IMR-90 (cell line): ENCODE data around the gene CCDC180. TPM values are rescaled to one million over a fixed set of nuclear protein-coding genes. Genes with fewer than 3 reads are reported as not detected.

Experiments used
- ATAC-seq: fragments of 200-7000 bp; cut with Tn5 transposase; 2 replicates; pipeline ENCODE4 v1.9.1; 2020; ENCODE audit warnings: low read depth, mild to moderate bottlenecking, moderate library complexity
- BruUV-seq: library from RNA; stranded (reverse); fragments of 400-500 nt; replicated peaks from 2 replicates; lab custom pipeline; 2021; lab: Mats Ljungman, UMichigan
- CTCF ChIA-PET: fragments of 300-600 bp; formaldehyde crosslinking; extraction: SDS; loops from one replicate; lab custom pipeline; 2021; ENCODE audit warnings: antibody characterized with exemption; lab: Yijun Ruan, JAX
- POLR2A ChIA-PET: fragments of 300-600 bp; sonication (Branson Sonifier 250); formaldehyde crosslinking; loops from one replicate; lab custom pipeline; 2022; ENCODE audit warnings: antibody characterized with exemption; ENCODE audit not compliant: unreplicated experiment; lab: Charles Lee
- DNase-seq: peaks from one replicate; pipeline ENCODE4 v3.0.0; 2013
- H2AFZ ChIP-seq: replicated peaks from 2 replicates; pipeline ENCODE3; 2013; ENCODE audit warnings: low read length, mild to moderate bottlenecking; ENCODE audit not compliant: poor library complexity
- H2AK5ac ChIP-seq: 2 replicates; pipeline ENCODE4 v1.6.1; 2013; ENCODE audit warnings: low read depth, low read length, inconsistent platforms
- H2AK9ac ChIP-seq: replicated peaks from 2 replicates; pipeline ENCODE3; 2013; ENCODE audit warnings: mild to moderate bottlenecking, low read depth, low read length, moderate library complexity; ENCODE audit not compliant: poor library complexity
- H2BK120ac ChIP-seq: 2 replicates; pipeline ENCODE4 v1.6.1; 2013; ENCODE audit warnings: low read depth, low read length, inconsistent platforms
- H2BK15ac ChIP-seq: 3 replicates; pipeline ENCODE4 v1.6.1; 2013; ENCODE audit warnings: low read depth, low read length, inconsistent platforms
- H2BK20ac ChIP-seq: 2 replicates; pipeline ENCODE4 v1.6.1; 2013; ENCODE audit warnings: low read depth, mild to moderate bottlenecking, inconsistent platforms, low read length, moderate library complexity
- H2BK5ac ChIP-seq: 2 replicates; pipeline ENCODE4 v1.6.1; 2013; ENCODE audit warnings: mild to moderate bottlenecking, low read depth, low read length, inconsistent platforms; ENCODE audit not compliant: poor library complexity, severe bottlenecking
- H3K14ac ChIP-seq: replicated peaks from 2 replicates; pipeline ENCODE4 v1.6.1; 2013; ENCODE audit warnings: low read depth, low read length, inconsistent platforms
- H3K18ac ChIP-seq: 2 replicates; pipeline ENCODE4 v1.6.1; 2013; ENCODE audit warnings: low read depth, low read length, control low read depth
- H3K23ac ChIP-seq: 2 replicates; pipeline ENCODE4 v1.6.1; 2013; ENCODE audit warnings: low read depth, low read length, inconsistent platforms
- H3K27ac ChIP-seq: 2 replicates; pipeline ENCODE4 v1.5.1; 2013; ENCODE audit warnings: mild to moderate bottlenecking, control low read depth, low read length; ENCODE audit not compliant: insufficient read depth
- H3K27me3 ChIP-seq: 2 replicates; pipeline ENCODE4 v1.6.1; 2013; ENCODE audit warnings: low read length; ENCODE audit not compliant: control insufficient read depth, insufficient read depth
- H3K36me3 ChIP-seq: 2 replicates; pipeline ENCODE4 v1.6.1; 2013; ENCODE audit warnings: low read length, mixed read lengths; ENCODE audit not compliant: control insufficient read depth, insufficient read depth
- H3K4ac ChIP-seq: 2 replicates; pipeline ENCODE4 v1.6.1; 2013; ENCODE audit warnings: low read depth, low read length, inconsistent platforms
- H3K4me1 ChIP-seq: 2 replicates; pipeline ENCODE4 v1.6.1; 2013; ENCODE audit warnings: low read length, mixed read lengths; ENCODE audit not compliant: control insufficient read depth, insufficient read depth
- H3K4me2 ChIP-seq: 2 replicates; pipeline ENCODE4 v1.6.1; 2013; ENCODE audit warnings: low read depth, mild to moderate bottlenecking, control low read depth, low read length, moderate library complexity
- H3K4me3 ChIP-seq: 2 replicates; pipeline ENCODE4 v1.5.1; 2013; ENCODE audit warnings: low read depth, mild to moderate bottlenecking, control low read depth, low read length, moderate library complexity; ENCODE audit not compliant: insufficient read depth
- H3K56ac ChIP-seq: 2 replicates; pipeline ENCODE4 v1.6.1; 2013; ENCODE audit warnings: low read length, inconsistent platforms; ENCODE audit not compliant: insufficient read depth; ENCODE audit errors: extremely low read depth
- H3K79me1 ChIP-seq, 2 experiments: 2 replicates each; pipeline ENCODE4 v1.6.1; 2013; ENCODE audit warnings: low read length in 2 of 2, inconsistent platforms in 1 of 2, low read depth in 1 of 2
- H3K9ac ChIP-seq: 2 replicates; pipeline ENCODE4 v1.6.1; 2013; ENCODE audit warnings: low read depth, low read length, control low read depth
- H3K9me1 ChIP-seq: 2 replicates; pipeline ENCODE4 v1.6.1; 2013; ENCODE audit warnings: low read length, inconsistent platforms; ENCODE audit not compliant: insufficient read depth
- H3K9me3 ChIP-seq: 2 replicates; pipeline ENCODE4 v1.6.1; 2013; ENCODE audit warnings: low read length; ENCODE audit not compliant: control insufficient read depth, insufficient read depth
- H4K20me1 ChIP-seq: 2 replicates; pipeline ENCODE4 v1.6.1; 2013; ENCODE audit warnings: low read length, inconsistent platforms; ENCODE audit not compliant: insufficient read depth
- H4K5ac ChIP-seq: 2 replicates; pipeline ENCODE4 v1.6.1; 2013; ENCODE audit warnings: mild to moderate bottlenecking, low read depth, low read length, control low read depth
- H4K8ac ChIP-seq, 2 experiments: 2 replicates each; pipeline ENCODE4 v1.6.1; 2013; ENCODE audit warnings: low read depth in 2 of 2, low read length in 2 of 2, control low read depth in 1 of 2, inconsistent platforms in 1 of 2
- H4K91ac ChIP-seq: 2 replicates; pipeline ENCODE4 v1.6.1; 2013; ENCODE audit warnings: low read depth, low read length, inconsistent platforms; ENCODE audit not compliant: insufficient read depth
- BHLHE40 ChIP-seq: fragments of 150-350 bp; IDR thresholded peaks from 2 replicates; pipeline ENCODE4 v1.6.1; 2016; ENCODE audit warnings: mild to moderate bottlenecking, low read depth, low read length
- CEBPB ChIP-seq: IDR thresholded peaks from 2 replicates; pipeline ENCODE4 v1.6.1; 2012; ENCODE audit warnings: low read depth, low read length, improper control_type of control experiment
- CHD1 ChIP-seq: IDR thresholded peaks from 2 replicates; pipeline ENCODE4 v1.6.1; 2012; ENCODE audit warnings: low read depth, low read length, improper control_type of control experiment
- CTCF ChIP-seq: conservative IDR thresholded peaks from 2 replicates; pipeline ENCODE4 v1.5.1; 2012; ENCODE audit warnings: mild to moderate bottlenecking, low read depth, low read length, improper control_type of control experiment
- FOS ChIP-seq: fragments of 150-350 bp; IDR thresholded peaks from 2 replicates; pipeline ENCODE4 v1.6.1; 2016; ENCODE audit warnings: low read depth, low read length
- MAFK ChIP-seq: IDR thresholded peaks from 2 replicates; pipeline ENCODE4 v1.6.1; 2012; ENCODE audit warnings: low read depth, low read length, improper control_type of control experiment
- MAZ ChIP-seq: IDR thresholded peaks from 2 replicates; pipeline ENCODE4 v1.6.1; 2012; ENCODE audit warnings: low read depth, mild to moderate bottlenecking, low read length, improper control_type of control experiment, moderate library complexity, borderline replicate concordance
- MXI1 ChIP-seq: IDR thresholded peaks from 2 replicates; pipeline ENCODE4 v1.6.1; 2012; ENCODE audit warnings: low read depth, mild to moderate bottlenecking, low read length, moderate library complexity, borderline replicate concordance
- NFE2L2 ChIP-seq: fragments of 150-350 bp; IDR thresholded peaks from 2 replicates; pipeline ENCODE4 v1.6.1; 2016; ENCODE audit warnings: low read depth, mild to moderate bottlenecking, low read length
- POLR2A ChIP-seq: IDR thresholded peaks from 2 replicates; pipeline ENCODE4 v1.6.1; 2012; ENCODE audit warnings: mild to moderate bottlenecking, low read depth, low read length
- RAD21 ChIP-seq: IDR thresholded peaks from 2 replicates; pipeline ENCODE4 v1.6.1; 2012; ENCODE audit warnings: low read length, improper control_type of control experiment
- RCOR1 ChIP-seq: IDR thresholded peaks from 2 replicates; pipeline ENCODE4 v1.6.1; 2012; ENCODE audit warnings: mild to moderate bottlenecking, low read length, improper control_type of control experiment; ENCODE audit not compliant: insufficient replicate concordance
- RFX5 ChIP-seq: IDR thresholded peaks from 2 replicates; pipeline ENCODE4 v1.8.0; 2012; ENCODE audit warnings: low read depth, mild to moderate bottlenecking, low read length, moderate library complexity
- SMC3 ChIP-seq: fragments of 150-350 bp; IDR thresholded peaks from 2 replicates; pipeline ENCODE4 v1.6.1; 2016; ENCODE audit warnings: low read depth, mild to moderate bottlenecking, antibody characterized with exemption, low read length, moderate library complexity
- USF2 ChIP-seq: fragments of 150-350 bp; IDR thresholded peaks from 2 replicates; pipeline ENCODE4 v1.6.1; 2017; ENCODE audit warnings: mild to moderate bottlenecking, antibody characterized with exemption, low read length, low read depth
- WGBS, 2 experiments: methylation state at CpG; one replicate each; pipeline versions ENCODE4 v1.1.5 to v1.1.7; 2013; ENCODE audit warnings: missing lambda C conversion rate in 2 of 2; ENCODE audit not compliant: insufficient read length in 1 of 2; ENCODE audit errors: extremely low coverage in 2 of 2; 5-methylcytosine and 5-hydroxymethylcytosine counted together
- dilution Hi-C: fragments of 300-500 bp; cut with HindIII; formaldehyde crosslinking; loops from one replicate; pipeline ENCODE4 v1.14.3; 2018; ENCODE audit warnings: low sequenced_read_pairs; ENCODE audit not compliant: unreplicated experiment
- in situ Hi-C: fragments of 300-500 bp; cut with MboI; formaldehyde crosslinking; loops from 3 replicates; pipeline ENCODE4 v1.14.3; 2019; ENCODE audit warnings: low sequenced_read_pairs, inconsistent platforms, mixed read lengths
- intact Hi-C: fragments of 100-400 bp; cut with micrococcal nuclease; formaldehyde crosslinking; loops from 2 replicates; pipeline ENCODE4 v1.10.0; 2022
- polyA plus RNA-seq, 3 experiments: library from polyadenylated mRNA; depleted of rRNA; stranded (reverse); fragments of >200 nt; gene quantifications; 2 replicates each; pipeline ENCODE4 v1.2.3, GENCODE V29; 2012; ENCODE audit warnings: low replicate concordance in 1 of 3
- total RNA-seq: library from RNA; depleted of rRNA; stranded (reverse); fragments of >200 nt; gene quantifications from 2 replicates; pipeline ENCODE4 v1.2.3, GENCODE V29; 2012

Gene CCDC180
- total and polyA plus RNA-seq, 2 of the 4 experiments (the other 2 are of a cell fraction) = 0.24 to 0.90 TPM

- Histone ChIP-seq H2BK5ac (no peak overlapping the region), H3K9ac (no peak overlapping the region), H2BK120ac (no peak overlapping the region), H4K20me1 (no peaks in the 10 kb centered on the region), H2BK15ac (no peak overlapping the region), H3K4ac (no peak overlapping the region), H3K4me1 (no peaks in the 10 kb centered on the region), H3K18ac (no peak overlapping the region), H2BK20ac (no peak overlapping the region), H2AFZ (no peak overlapping the region), H4K8ac (no peak overlapping the region), H3K27ac (no peak overlapping the region), H4K91ac (no peak overlapping the region), H3K4me3 (no peak overlapping the region), H3K36me3 (no peaks in the 10 kb centered on the region), H3K14ac (no peak overlapping the region), H3K9me3 (no peaks in the 10 kb centered on the region), H3K79me1 (no peaks in the 10 kb centered on the region), H3K56ac (no peak overlapping the region), H2AK9ac (no peak overlapping the region), H3K9me1 (no peaks in the 10 kb centered on the region; the same call in 1 of the 2 replicates), H3K27me3 (no peaks in the 10 kb centered on the region), H2AK5ac (no peak overlapping the region), H3K4me2 (no peak overlapping the region), H4K5ac (no peak overlapping the region), H3K23ac (no peak overlapping the region)
- ATAC-seq = no peak
- WGBS, 2 experiments = no CpG with 5 or more reads among the region's 4 CpGs
- ChIA-PET POLR2A (no interaction called here), CTCF (no interaction called here)
- intact Hi-C loops = no loop called here
- no peak for DNase-seq
- TF ChIP-seq CHD1 (no peak), RAD21 (no peak), MAFK (no peak), MXI1 (no peak), POLR2A (no peak), USF2 (no peak), SMC3 (no peak), MAZ (no peak), RCOR1 (no peak), CEBPB (no peak), NFE2L2 (no peak), RFX5 (no peak), CTCF (no peak), BHLHE40 (no peak), FOS (no peak)
- dilution Hi-C loops = no loop called here
- BruUV-seq = no TSS peak
- in situ Hi-C loops = no loop called here
Observed at GRCh38 chr9:97272072-97272471, 35.4 kb upstream of the CCDC180 start.
